ENCODE measurements around the gene ADD1. TPM values are rescaled to one million over a fixed set of nuclear protein-coding genes. Genes with fewer than 3 reads are reported as not detected.
A peak's percentile ranks its signal among the peaks of the same experiment; 100 is the strongest.
"Not testable (repeated sequence)": the region's sequence is repeated elsewhere in the genome, so short reads cannot be mapped to it uniquely, and the experiment has no call there.

ADD1 gene
- total RNA-seq, 1 experiment from 2014 or later = 163 TPM

DNA sequence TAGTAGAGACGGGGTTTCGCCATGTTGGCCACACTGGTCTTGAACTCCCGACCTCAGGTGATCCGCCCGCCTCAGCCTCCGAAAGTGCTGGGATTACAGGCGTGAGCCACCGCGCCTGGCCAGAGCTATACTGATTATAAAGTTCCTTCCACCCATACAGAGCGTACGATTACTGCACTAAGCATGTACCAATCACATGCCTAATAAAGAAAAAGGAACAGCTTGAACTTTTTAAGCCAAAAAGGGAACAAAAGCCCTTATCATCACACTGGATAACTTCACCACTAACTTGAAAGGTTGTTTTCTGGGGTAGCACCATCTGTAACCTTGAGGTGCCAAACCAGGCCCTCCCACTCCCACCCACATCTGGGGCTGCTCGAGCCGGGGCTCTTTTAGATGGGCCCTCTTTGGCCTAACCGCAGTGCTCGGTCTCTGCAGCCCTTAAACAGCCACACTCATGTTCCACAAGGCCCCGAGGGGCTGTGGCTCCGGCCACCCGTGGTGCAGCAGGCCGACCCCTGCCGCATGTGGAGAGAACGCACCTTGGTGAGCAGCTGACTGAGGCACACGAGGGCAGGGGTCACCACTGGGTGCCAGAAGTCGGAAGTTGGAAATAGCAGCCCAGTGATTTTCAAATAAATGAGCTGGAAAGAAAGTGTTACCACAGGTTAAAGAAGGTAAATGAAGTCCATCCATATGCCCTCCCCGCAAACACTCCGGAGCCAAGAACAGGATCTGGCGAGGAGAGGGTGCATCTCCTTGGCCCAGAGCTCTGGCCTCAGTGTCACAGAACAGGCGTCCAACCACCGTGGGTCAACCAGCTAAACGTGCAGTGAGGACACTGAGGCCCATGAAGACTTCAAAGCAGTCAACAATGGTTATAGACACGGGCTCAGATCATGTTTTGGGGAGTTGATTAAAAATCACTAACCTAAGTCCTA, 101.2 kb downstream of the ADD1 start:
- no peak overlapping the region for H3K18ac ChIP-seq (ENCODE audit: insufficient read length, low read depth, low read length)
- H3K27me3 Mint-ChIP-seq (ENCODE audit: low read depth) = no peaks in the 10 kb centered on the region
- H3K4me1 Mint-ChIP-seq = no peaks in the 10 kb centered on the region
- no peak overlapping the region for H4K5ac ChIP-seq (ENCODE audit: insufficient read length, low read depth, low read length)
- no peak overlapping the region for H3K9ac ChIP-seq (ENCODE audit: extremely low read depth, insufficient read length, low read length)
- H3K27ac ChIP-seq (ENCODE audit: insufficient read length, low read depth, low read length) = no peak overlapping the region
- no peak overlapping the region for H2BK120ac ChIP-seq (ENCODE audit: low read depth, low read length, poor library complexity, severe bottlenecking)
- H3K4me2 ChIP-seq (ENCODE audit: insufficient read depth, insufficient read length, low read length) = no peak overlapping the region
- TF ChIP-seq, protein P1, sequence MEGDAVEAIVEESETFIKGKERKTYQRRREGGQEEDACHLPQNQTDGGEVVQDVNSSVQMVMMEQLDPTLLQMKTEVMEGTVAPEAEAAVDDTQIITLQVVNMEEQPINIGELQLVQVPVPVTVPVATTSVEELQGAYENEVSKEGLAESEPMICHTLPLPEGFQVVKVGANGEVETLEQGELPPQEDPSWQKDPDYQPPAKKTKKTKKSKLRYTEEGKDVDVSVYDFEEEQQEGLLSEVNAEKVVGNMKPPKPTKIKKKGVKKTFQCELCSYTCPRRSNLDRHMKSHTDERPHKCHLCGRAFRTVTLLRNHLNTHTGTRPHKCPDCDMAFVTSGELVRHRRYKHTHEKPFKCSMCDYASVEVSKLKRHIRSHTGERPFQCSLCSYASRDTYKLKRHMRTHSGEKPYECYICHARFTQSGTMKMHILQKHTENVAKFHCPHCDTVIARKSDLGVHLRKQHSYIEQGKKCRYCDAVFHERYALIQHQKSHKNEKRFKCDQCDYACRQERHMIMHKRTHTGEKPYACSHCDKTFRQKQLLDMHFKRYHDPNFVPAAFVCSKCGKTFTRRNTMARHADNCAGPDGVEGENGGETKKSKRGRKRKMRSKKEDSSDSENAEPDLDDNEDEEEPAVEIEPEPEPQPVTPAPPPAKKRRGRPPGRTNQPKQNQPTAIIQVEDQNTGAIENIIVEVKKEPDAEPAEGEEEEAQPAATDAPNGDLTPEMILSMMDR (conservative IDR thresholded peaks at IDR 0.05) = no peak
- DNase-seq = no peak
- H3K4me1 ChIP-seq (ENCODE audit: insufficient read depth, low read length) = no peaks in the 10 kb centered on the region
- H2AK5ac ChIP-seq (ENCODE audit: insufficient read length, low read length) = no peak overlapping the region
- H2AFZ ChIP-seq (ENCODE audit: low read length) = no peak overlapping the region
- H4K8ac ChIP-seq (replicated peaks; ENCODE audit: insufficient read length, low read depth, low read length) = no peak overlapping the region
- no peak overlapping the region for H2BK12ac ChIP-seq (ENCODE audit: insufficient read length, low read depth, low read length)
- no peaks in the 10 kb centered on the region for H3K27me3 ChIP-seq (ENCODE audit: insufficient read depth, low read length)
- H3K56ac ChIP-seq (ENCODE audit: insufficient read length, low read depth, low read length) = no peak overlapping the region
- no peaks in the 10 kb centered on the region for H3K9me3 Mint-ChIP-seq
- H3K4me3 Mint-ChIP-seq = no peak overlapping the region
- H3K27ac Mint-ChIP-seq = no peak overlapping the region
- no peaks in the 10 kb centered on the region for H3K9me3 ChIP-seq (ENCODE audit: control insufficient read depth, low read depth, low read length)
- no peak overlapping the region for H4K91ac ChIP-seq (ENCODE audit: insufficient read length, low read depth, low read length)
- H3K14ac ChIP-seq (ENCODE audit: insufficient read depth, low read length) = no peak overlapping the region
- H3K23me2 ChIP-seq (ENCODE audit: insufficient read length, low read depth, low read length, poor library complexity, severe bottlenecking) = no peaks in the 10 kb centered on the region
- no peak overlapping the region for H2BK15ac ChIP-seq (ENCODE audit: low read depth, low read length)
- H4K20me1 ChIP-seq (ENCODE audit: control insufficient read depth, insufficient read depth, insufficient read length) = no peaks in the 10 kb centered on the region
- H2BK5ac ChIP-seq (ENCODE audit: insufficient read length, low read length) = no peak overlapping the region
- no peak overlapping the region for H3K23ac ChIP-seq (ENCODE audit: insufficient read length, low read depth, low read length)
- no peak overlapping the region for H3K4ac ChIP-seq (ENCODE audit: low read depth, low read length)
- H3K79me2 ChIP-seq (ENCODE audit: insufficient read depth, low read length) = no peaks in the 10 kb centered on the region
- H2BK20ac ChIP-seq (ENCODE audit: low read depth, low read length, poor library complexity, severe bottlenecking) = no peak overlapping the region
- no CpG with 5 or more reads among the region's 30 CpGs for WGBS (ENCODE audit: extremely low coverage, insufficient read length, low lambda C conversion rate)
- no peaks in the 10 kb centered on the region for H3K79me1 ChIP-seq (ENCODE audit: insufficient read depth, low read depth, low read length, poor library complexity, severe bottlenecking)
- H3K36me3 Mint-ChIP-seq (ENCODE audit: insufficient read depth in 1 of 3, low read depth in 3 of 3) = peaks cover 68 to 96% (median 91%) of the 10 kb centered on the region in 3 experiments; a peak in 6 of 7 replicates
- no peak overlapping the region for H3T11ph ChIP-seq (ENCODE audit: low read length)

DNA sequence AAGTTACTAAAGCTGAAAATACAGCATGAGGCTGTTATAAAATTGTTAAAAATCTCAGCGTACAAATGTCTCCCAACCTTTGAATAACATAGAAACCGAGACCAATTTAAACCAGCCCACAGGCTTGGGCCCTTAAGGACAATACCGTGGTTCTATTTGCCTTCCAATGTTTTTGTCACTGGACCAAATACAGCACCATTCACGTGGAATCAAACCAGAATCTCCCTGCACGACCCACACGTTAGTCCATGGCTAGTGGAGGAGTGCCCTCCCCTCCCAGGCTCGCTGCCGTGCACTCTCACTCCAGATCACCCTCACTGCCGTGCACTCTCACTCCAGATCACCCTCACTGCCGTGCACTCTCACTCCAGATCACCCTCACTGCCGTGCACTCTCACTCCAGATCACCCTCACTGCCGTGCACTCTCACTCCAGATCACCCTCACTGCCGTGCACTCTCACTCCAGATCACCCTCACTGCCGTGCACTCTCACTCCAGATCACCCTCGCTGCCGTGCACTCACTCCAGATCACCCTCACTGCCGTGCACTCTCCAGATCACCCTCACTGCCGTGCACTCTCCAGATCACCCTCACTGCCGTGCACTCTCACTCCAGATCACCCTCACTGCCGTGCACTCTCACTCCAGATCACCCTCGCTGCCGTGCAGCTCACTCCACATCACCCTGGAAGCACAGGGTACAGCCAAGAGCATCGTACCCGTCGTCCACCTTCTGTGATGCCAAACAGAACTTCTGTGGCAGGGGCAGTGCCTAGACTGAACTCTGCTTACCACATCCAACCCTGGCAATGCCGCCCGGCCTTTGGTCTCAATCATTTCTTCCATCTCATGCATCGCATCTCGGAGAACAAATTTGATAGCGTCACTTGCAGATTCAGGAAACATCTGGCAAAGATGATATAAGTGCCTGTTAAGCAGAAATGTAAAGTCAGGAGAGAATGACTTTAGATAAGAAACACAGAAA, 102.3 kb downstream of the ADD1 start:
- H4K91ac ChIP-seq (ENCODE audit: insufficient read length, low read depth, low read length); H3K27me3 ChIP-seq (ENCODE audit: insufficient read depth, low read length); H3K79me2 ChIP-seq (ENCODE audit: insufficient read depth, low read length); H2AK5ac ChIP-seq (ENCODE audit: insufficient read length, low read length); H2BK15ac ChIP-seq (ENCODE audit: low read depth, low read length); H2AFZ ChIP-seq (ENCODE audit: low read length); H4K5ac ChIP-seq (ENCODE audit: insufficient read length, low read depth, low read length); H2BK5ac ChIP-seq (ENCODE audit: insufficient read length, low read length); H2BK12ac ChIP-seq (ENCODE audit: insufficient read length, low read depth, low read length); H3K23ac ChIP-seq (ENCODE audit: insufficient read length, low read depth, low read length); H3T11ph ChIP-seq (ENCODE audit: low read length); H3K27me3 Mint-ChIP-seq (ENCODE audit: low read depth); H3K4me3 Mint-ChIP-seq; H3K9me3 Mint-ChIP-seq; H3K56ac ChIP-seq (ENCODE audit: insufficient read length, low read depth, low read length); H2BK20ac ChIP-seq (ENCODE audit: low read depth, low read length, poor library complexity, severe bottlenecking); H3K14ac ChIP-seq (ENCODE audit: insufficient read depth, low read length); H4K8ac ChIP-seq (replicated peaks; ENCODE audit: insufficient read length, low read depth, low read length); H3K9me3 ChIP-seq (ENCODE audit: control insufficient read depth, low read depth, low read length); H4K20me1 ChIP-seq (ENCODE audit: control insufficient read depth, insufficient read depth, insufficient read length); H3K18ac ChIP-seq (ENCODE audit: insufficient read length, low read depth, low read length); DNase-seq; H3K4me1 Mint-ChIP-seq; H3K23me2 ChIP-seq (ENCODE audit: insufficient read length, low read depth, low read length, poor library complexity, severe bottlenecking); H3K27ac ChIP-seq (ENCODE audit: insufficient read length, low read depth, low read length); H3K4ac ChIP-seq (ENCODE audit: low read depth, low read length); H3K4me1 ChIP-seq (ENCODE audit: insufficient read depth, low read length); H3K9ac ChIP-seq (ENCODE audit: extremely low read depth, insufficient read length, low read length); H2BK120ac ChIP-seq (ENCODE audit: low read depth, low read length, poor library complexity, severe bottlenecking); H3K4me2 ChIP-seq (ENCODE audit: insufficient read depth, insufficient read length, low read length); H3K79me1 ChIP-seq (ENCODE audit: insufficient read depth, low read depth, low read length, poor library complexity, severe bottlenecking): not testable (repeated sequence)
- peak overlapping the region in 1 of 3 experiments; percentile 39; a peak in 1 of 7 replicates for H3K27ac Mint-ChIP-seq
- no CpG with 5 or more reads among the region's 30 CpGs for whole genome bisulfite sequencing (ENCODE audit: extremely low coverage, insufficient read length, low lambda C conversion rate)
- H3K36me3 Mint-ChIP-seq (ENCODE audit: insufficient read depth in 1 of 3, low read depth in 3 of 3) = peaks cover 67 to 96% (median 91%) of the 10 kb centered on the region in 3 experiments; a peak in 6 of 7 replicates
